HAP-1 (cell line): ENCODE measurements around the gene ROBO4.

Experiments used
- DNase-seq, 2 experiments: peaks; one replicate each; pipeline ENCODE4 v3.0.0-alpha.2; 2016 to 2020; ENCODE audit warnings: low spot score in 2 of 2
- H3K27me3 ChIP-seq: fragments of 250-450 bp; sonication (Bioruptor Pico); 2 replicates; pipeline ENCODE4 v1.5.1; 2020; ENCODE audit warnings: low read depth, mild to moderate bottlenecking, moderate library complexity
- H3K36me3 ChIP-seq: fragments of 250-450 bp; sonication (Bioruptor Pico); replicated peaks from 2 replicates; pipeline ENCODE4 v1.5.1; 2020; ENCODE audit warnings: mild to moderate bottlenecking
- H3K4me1 ChIP-seq: fragments of 250-450 bp; sonication (Bioruptor Pico); 2 replicates; pipeline ENCODE4 v1.5.1; 2020; ENCODE audit warnings: mild to moderate bottlenecking
- H3K4me3 ChIP-seq: fragments of 250-450 bp; sonication (Bioruptor Pico); 2 replicates; pipeline ENCODE4 v1.5.1; 2020; ENCODE audit warnings: mild to moderate bottlenecking, moderate library complexity
- H3K9me3 ChIP-seq: fragments of 250-450 bp; sonication (Bioruptor Pico); 2 replicates; pipeline ENCODE4 v1.5.1; 2020; ENCODE audit warnings: mild to moderate bottlenecking, moderate library complexity
- in situ Hi-C: fragments of 300-500 bp; cut with MboI; formaldehyde crosslinking; loops from 3 replicates; pipeline ENCODE4 v1.14.3; 2020; ENCODE audit warnings: low sequenced_read_pairs, inconsistent platforms, mixed read lengths

The ROBO4 gene

DNA sequence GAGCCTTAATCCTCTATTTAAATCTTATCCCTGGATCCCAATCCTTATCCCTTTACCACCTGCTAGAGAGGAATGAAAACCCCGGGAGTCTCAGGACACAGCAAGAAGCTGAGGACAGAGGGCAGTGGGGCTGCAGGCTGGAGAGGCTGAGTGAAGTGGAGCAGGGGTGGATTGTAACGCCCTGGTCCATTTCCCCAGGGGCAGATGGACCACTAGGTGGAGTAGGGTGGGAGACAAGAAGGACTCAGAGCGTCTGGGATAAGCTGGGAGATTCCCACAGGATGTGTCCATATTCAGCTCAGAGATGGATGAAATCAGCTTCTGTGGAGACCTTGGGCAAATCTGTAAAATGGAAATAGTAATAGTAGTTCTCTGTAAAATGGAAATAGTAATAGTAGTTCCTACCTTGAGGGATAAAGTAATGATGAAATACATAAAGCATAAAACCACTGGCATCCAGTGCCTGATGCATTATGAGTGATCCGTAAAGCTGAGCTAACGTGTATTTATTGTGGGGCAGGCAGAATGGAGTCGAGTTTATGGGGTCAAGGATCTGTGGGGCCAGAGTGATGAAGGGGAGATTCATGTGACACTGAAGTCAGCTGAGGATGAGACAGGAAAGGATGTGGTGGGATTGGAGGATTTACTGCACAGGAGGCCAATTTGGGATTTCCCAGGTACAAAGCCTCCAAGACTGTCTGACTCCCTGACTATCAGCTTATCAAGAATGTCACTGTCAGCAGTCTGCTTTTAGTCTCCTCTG is 1.9 kb upstream of the ROBO4 start:
- DNase-seq = no peak
- Histone ChIP-seq H3K4me1 (no peaks in the 10 kb centered on the region), H3K27me3 (peaks cover 38% of the 10 kb centered on the region), H3K36me3 (no peaks in the 10 kb centered on the region), H3K4me3 (no peak overlapping the region), H3K9me3 (no peaks in the 10 kb centered on the region)
- in situ Hi-C loops = no loop called here

DNA sequence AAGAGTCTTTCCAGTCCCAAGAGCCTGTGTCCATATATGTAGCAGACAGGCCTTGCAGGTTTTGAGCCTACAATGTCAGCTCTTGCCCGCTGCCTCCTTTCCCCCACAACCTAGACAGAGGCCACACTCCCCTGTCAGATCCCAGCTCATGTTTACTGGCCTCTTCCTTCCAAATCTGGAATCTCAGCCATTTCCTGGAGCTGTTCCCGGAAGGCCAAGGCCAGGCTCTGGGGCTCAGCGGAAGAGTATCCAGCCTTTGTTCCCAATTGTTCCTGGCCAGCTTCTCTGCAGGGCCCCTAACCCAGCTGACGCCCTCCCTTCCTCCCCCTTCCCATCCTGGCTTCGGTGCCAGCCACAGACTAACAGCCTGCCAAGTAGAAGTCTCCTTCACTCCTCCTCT is 1.0 kb upstream of the ROBO4 start:
- Histone ChIP-seq H3K4me1 (no peaks in the 10 kb centered on the region), H3K27me3 (peaks cover 31% of the 10 kb centered on the region), H3K36me3 (no peaks in the 10 kb centered on the region), H3K4me3 (no peak overlapping the region), H3K9me3 (no peaks in the 10 kb centered on the region)
- DNase-seq = no peak
- in situ Hi-C loops = no loop called here

DNA sequence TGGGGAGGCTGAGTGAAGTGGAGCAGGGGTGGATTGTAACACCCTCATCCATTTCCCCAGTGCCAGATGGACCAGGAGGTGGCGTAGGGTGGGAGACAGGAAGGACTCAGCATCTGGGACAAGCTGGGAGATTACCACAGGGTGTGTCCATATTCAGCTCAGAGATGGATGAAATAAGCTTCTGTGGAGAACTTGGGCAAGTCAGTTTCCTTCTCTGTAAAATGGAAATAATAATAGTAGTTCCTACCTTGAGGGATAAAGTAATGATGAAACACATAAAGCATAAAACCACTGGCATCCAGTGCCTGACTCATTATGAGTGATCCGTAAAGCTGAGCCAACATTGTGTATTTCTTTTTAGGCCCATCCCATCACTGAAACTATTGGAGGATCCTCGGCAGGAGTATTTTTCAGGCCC is 607 bp upstream of the ROBO4 start:
- no peak for DNase-seq
- in situ Hi-C loops = no loop called here
- Histone ChIP-seq H3K4me3 (no peak overlapping the region), H3K27me3 (peaks cover 28% of the 10 kb centered on the region), H3K36me3 (no peaks in the 10 kb centered on the region), H3K4me1 (no peaks in the 10 kb centered on the region), H3K9me3 (no peaks in the 10 kb centered on the region)

- in situ Hi-C loops = no loop called here
- Histone ChIP-seq H3K4me1 (no peaks in the 10 kb centered on the region), H3K27me3 (peaks cover 35% of the 10 kb centered on the region), H3K9me3 (no peaks in the 10 kb centered on the region), H3K4me3 (no peak overlapping the region), H3K36me3 (no peaks in the 10 kb centered on the region)
- no peak for DNase-seq
These were observed 759 bp downstream of the ROBO4 start for GRCh38 chr11:124896821-124897391.

GRCh38 chr11:124896071-124896750 is 1.5 kb downstream of the ROBO4 start:
- H3K9me3 ChIP-seq = no peaks in the 10 kb centered on the region
- no peak overlapping the region for H3K4me3 ChIP-seq
- peaks cover 34% of the 10 kb centered on the region for H3K27me3 ChIP-seq
- no peak for DNase-seq
- in situ Hi-C loops = no loop called here
- no peaks in the 10 kb centered on the region for H3K36me3 ChIP-seq
- H3K4me1 ChIP-seq = no peaks in the 10 kb centered on the region

DNA sequence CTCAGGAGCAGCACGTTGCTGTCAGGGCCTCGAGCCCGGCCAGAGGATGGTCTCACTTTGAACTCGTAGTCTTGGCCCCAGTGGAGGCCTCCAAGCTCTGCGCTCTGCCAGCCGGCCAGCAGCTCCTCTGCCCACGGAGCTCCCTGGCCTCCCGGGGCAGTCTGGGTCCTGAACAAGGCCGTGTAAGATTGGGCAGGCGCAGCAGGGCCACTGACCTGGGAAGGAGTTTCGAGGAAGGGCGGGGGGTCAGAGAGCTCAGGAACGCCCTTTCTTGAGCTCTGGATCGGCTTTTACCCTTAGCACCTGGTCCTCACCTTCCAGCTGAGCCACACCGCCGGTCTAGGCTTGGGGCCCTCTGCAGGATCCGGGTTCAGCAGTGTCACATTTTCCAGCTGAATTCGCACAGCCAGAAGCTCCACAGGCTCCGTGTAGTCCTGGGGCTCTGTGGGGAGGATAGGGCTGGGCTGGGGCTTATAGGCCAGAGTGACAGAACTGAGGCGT is 2.1 kb downstream of the ROBO4 start:
- no peaks in the 10 kb centered on the region for H3K36me3 ChIP-seq
- in situ Hi-C loops = no loop called here
- no peaks in the 10 kb centered on the region for H3K9me3 ChIP-seq
- no peak overlapping the region for H3K4me3 ChIP-seq
- H3K27me3 ChIP-seq = peaks cover 28% of the 10 kb centered on the region
- no peaks in the 10 kb centered on the region for H3K4me1 ChIP-seq
- DNase-seq = no peak

- in situ Hi-C loops = no loop called here
- H3K9me3 ChIP-seq = no peaks in the 10 kb centered on the region
These were observed 2.8 kb downstream of the ROBO4 start for GRCh38 chr11:124894606-124895430.

DNA sequence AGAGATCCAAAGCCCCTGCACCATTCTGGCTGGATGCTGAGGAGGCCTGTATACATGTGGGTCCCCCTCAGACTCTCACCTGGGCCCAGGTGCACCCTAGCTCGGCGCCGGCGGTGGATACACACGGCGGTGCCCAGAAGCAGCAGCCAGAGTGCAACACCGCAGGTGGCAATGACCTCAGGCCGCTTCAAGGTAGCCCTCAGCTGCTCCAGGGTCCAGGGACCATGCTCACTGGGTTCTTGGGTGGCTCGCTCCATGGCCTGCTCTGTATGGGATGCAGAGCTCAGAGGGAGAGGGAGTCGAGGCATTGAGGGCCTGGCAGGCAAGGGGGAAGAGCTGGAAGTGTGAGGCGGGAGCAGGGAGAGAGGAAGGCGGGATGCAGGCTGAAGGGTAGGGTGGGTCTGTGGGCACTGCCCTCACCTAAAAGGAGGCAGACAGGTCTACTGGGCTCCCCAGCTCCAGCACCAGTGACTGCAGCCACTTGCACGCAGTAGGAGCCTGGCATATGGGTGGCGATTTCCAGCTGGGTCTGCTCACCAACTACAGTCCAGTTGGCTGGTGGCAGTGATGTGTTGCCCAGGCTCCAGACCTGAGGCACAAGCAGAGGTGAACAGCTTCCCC is 3.8 kb downstream of the ROBO4 start:
- Histone ChIP-seq H3K4me3 (no peak overlapping the region), H3K36me3 (no peaks in the 10 kb centered on the region), H3K4me1 (no peaks in the 10 kb centered on the region), H3K27me3 (peaks cover 17% of the 10 kb centered on the region), H3K9me3 (no peaks in the 10 kb centered on the region)
- DNase-seq = no peak
- in situ Hi-C loops = no loop called here

More at GRCh38 chr11:124894606-124895430, 2.8 kb downstream of the ROBO4 start:
- no peak for DNase-seq
- peaks cover 23% of the 10 kb centered on the region for H3K27me3 ChIP-seq
- H3K4me1 ChIP-seq = no peaks in the 10 kb centered on the region
- no peak overlapping the region for H3K4me3 ChIP-seq
- H3K36me3 ChIP-seq = no peaks in the 10 kb centered on the region

DNA sequence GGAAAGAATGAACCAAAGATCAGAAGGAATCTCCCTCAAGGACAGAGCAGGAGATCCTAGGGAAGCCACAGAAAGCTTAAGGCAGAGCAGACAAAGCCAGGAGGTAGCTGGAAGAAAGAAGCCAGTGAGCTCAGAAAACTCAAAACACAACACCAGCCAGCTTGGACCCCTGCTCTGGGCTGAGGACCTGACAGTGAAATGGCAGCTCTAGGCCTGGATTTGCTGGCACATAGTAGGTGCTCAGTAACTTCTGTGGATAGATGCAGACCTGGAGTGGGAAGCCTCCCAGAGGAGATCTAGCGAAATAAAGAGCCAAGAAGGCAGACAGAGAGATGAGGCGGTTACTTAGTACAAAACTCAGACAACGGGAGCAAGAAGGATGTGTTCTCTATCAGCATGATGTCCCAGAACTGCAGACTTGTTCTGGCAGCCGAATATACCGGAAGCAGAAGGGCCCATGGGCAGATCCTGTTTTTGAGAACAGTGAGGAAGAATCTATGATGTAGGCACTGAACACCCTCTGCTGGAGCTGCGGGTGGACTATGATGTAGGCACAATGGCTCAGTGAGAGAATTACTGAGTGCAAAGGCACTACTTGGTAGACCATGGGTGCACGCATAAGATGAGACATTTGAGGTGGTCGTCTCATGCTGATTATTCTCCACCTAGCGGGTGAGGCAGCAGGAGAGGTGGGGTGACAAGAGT is 4.8 kb downstream of the ROBO4 start:
- Histone ChIP-seq H3K36me3 (no peaks in the 10 kb centered on the region), H3K27me3 (peaks cover 21% of the 10 kb centered on the region), H3K4me1 (no peaks in the 10 kb centered on the region), H3K4me3 (no peak overlapping the region), H3K9me3 (no peaks in the 10 kb centered on the region)
- in situ Hi-C loops = no loop called here
- DNase-seq = no peak

GRCh38 chr11:124892146-124892545 is 5.5 kb downstream of the ROBO4 start:
- no peak for DNase-seq
- Histone ChIP-seq H3K4me1 (no peaks in the 10 kb centered on the region), H3K9me3 (no peaks in the 10 kb centered on the region), H3K27me3 (peaks cover 26% of the 10 kb centered on the region), H3K36me3 (no peaks in the 10 kb centered on the region), H3K4me3 (no peak overlapping the region)
- in situ Hi-C loops = no loop called here

- Histone ChIP-seq H3K4me1 (no peaks in the 10 kb centered on the region), H3K9me3 (no peaks in the 10 kb centered on the region), H3K4me3 (no peak overlapping the region), H3K27me3 (peaks cover 26% of the 10 kb centered on the region), H3K36me3 (no peaks in the 10 kb centered on the region)
- no peak for DNase-seq
- in situ Hi-C loops = no loop called here
These were observed 6.2 kb downstream of the ROBO4 start for GRCh38 chr11:124891373-124891861.

- DNase-seq = no peak
- Histone ChIP-seq H3K4me1 (no peaks in the 10 kb centered on the region), H3K4me3 (no peak overlapping the region), H3K36me3 (no peaks in the 10 kb centered on the region), H3K9me3 (no peaks in the 10 kb centered on the region), H3K27me3 (peaks cover 32% of the 10 kb centered on the region)
- in situ Hi-C loops = no loop called here
These were observed 6.8 kb downstream of the ROBO4 start for GRCh38 chr11:124890683-124891372.
